Mucosa of rectum (tissue), 2 donors: ENCODE data around the gene UGT2A3.

Experiments
- H3K27ac ChIP-seq, 2 donors: one replicate each; pipeline ENCODE4 v1.7.0; 2013; ENCODE audit warnings: inconsistent platforms in 2 of 2, low read depth in 2 of 2, low read length in 2 of 2
- H3K27me3 ChIP-seq, 2 donors: one replicate each; pipeline ENCODE4 v1.7.0; 2013; ENCODE audit warnings: low read length in 2 of 2; ENCODE audit not compliant: control insufficient read depth in 2 of 2, insufficient read depth in 2 of 2
- H3K36me3 ChIP-seq, 2 donors: one replicate each; pipeline ENCODE4 v1.7.0; 2013; ENCODE audit warnings: low read length in 2 of 2; ENCODE audit not compliant: control insufficient read depth in 2 of 2, insufficient read depth in 2 of 2
- H3K4me1 ChIP-seq, 2 donors: one replicate each; pipeline ENCODE4 v1.7.0; 2013; ENCODE audit warnings: low read length in 2 of 2, mild to moderate bottlenecking in 1 of 2; ENCODE audit not compliant: control insufficient read depth in 2 of 2, insufficient read depth in 2 of 2
- H3K4me3 ChIP-seq, 2 donors: one replicate each; pipeline ENCODE4 v1.7.0; 2013; ENCODE audit warnings: low read length in 2 of 2
- H3K9ac ChIP-seq, 2 donors: one replicate each; pipeline ENCODE4 v1.7.0; 2013; ENCODE audit warnings: low read length in 2 of 2, low read depth in 1 of 2, mild to moderate bottlenecking in 1 of 2
- H3K9me3 ChIP-seq, 2 donors: one replicate each; pipeline ENCODE4 v1.7.0; 2013; ENCODE audit warnings: low read length in 2 of 2; ENCODE audit not compliant: control insufficient read depth in 2 of 2
- donor health status: healthy.
- donor health status: Normal muscosa, but diverticular disease.

UGT2A3 gene

GRCh38 chr4:68896749-68897148 is 54.9 kb downstream of the UGT2A3 start:
- Histone ChIP-seq H3K4me1 (no peaks in the 10 kb centered on the region), H3K9me3 (no peaks in the 10 kb centered on the region), H3K9ac (no peak overlapping the region), H3K36me3 (no peaks in the 10 kb centered on the region), H3K27me3 (no peaks in the 10 kb centered on the region), H3K4me3 (no peak overlapping the region), H3K27ac (no peak overlapping the region)

GRCh38 chr4:68895561-68896198 is 55.9 kb downstream of the UGT2A3 start:
- Histone ChIP-seq H3K4me3 (no peak overlapping the region), H3K9me3 (no peaks in the 10 kb centered on the region), H3K36me3 (no peaks in the 10 kb centered on the region), H3K4me1 (no peaks in the 10 kb centered on the region), H3K9ac (no peak overlapping the region), H3K27ac (no peak overlapping the region), H3K27me3 (no peaks in the 10 kb centered on the region)

GRCh38 chr4:68892861-68893260 is 58.7 kb downstream of the UGT2A3 start:
- H3K9me3 ChIP-seq, result no peaks in the 10 kb centered on the region
- no peak overlapping the region for H3K27ac ChIP-seq
- no peaks in the 10 kb centered on the region for H3K4me1 ChIP-seq
- H3K4me3 ChIP-seq, result no peak overlapping the region
- no peaks in the 10 kb centered on the region for H3K27me3 ChIP-seq
- H3K36me3 ChIP-seq, result no peaks in the 10 kb centered on the region
- no peak overlapping the region for H3K9ac ChIP-seq

GRCh38 chr4:68891678-68892077 is 59.9 kb downstream of the UGT2A3 start:
- H3K9me3 ChIP-seq, result no peaks in the 10 kb centered on the region

GRCh38 chr4:68885545-68885944 is 66.1 kb downstream of the UGT2A3 start:
- Histone ChIP-seq H3K9me3 (no peaks in the 10 kb centered on the region), H3K4me3 (no peak overlapping the region), H3K27ac (no peak overlapping the region), H3K9ac (no peak overlapping the region), H3K4me1 (peaks cover 0 to 6% of the 10 kb centered on the region in 2 donors), H3K36me3 (no peaks in the 10 kb centered on the region), H3K27me3 (no peaks in the 10 kb centered on the region)

More at GRCh38 chr4:68891678-68892077, 59.9 kb downstream of the UGT2A3 start:
- Histone ChIP-seq H3K27ac (no peak overlapping the region), H3K4me3 (no peak overlapping the region), H3K4me1 (no peaks in the 10 kb centered on the region), H3K27me3 (no peaks in the 10 kb centered on the region), H3K9ac (no peak overlapping the region), H3K36me3 (no peaks in the 10 kb centered on the region)

GRCh38 chr4:68883870-68884269 is 67.7 kb downstream of the UGT2A3 start:
- no peaks in the 10 kb centered on the region for H3K27me3 ChIP-seq
- H3K4me3 ChIP-seq, result no peak overlapping the region
- peaks cover 0 to 12% of the 10 kb centered on the region in 2 donors for H3K4me1 ChIP-seq
- H3K36me3 ChIP-seq, result no peaks in the 10 kb centered on the region
- no peak overlapping the region for H3K9ac ChIP-seq
- no peaks in the 10 kb centered on the region for H3K9me3 ChIP-seq
- H3K27ac ChIP-seq, result no peak overlapping the region
